ENCODE measurements around the gene DIP2C.
"Not testable (repeated sequence)": the region's sequence is repeated elsewhere in the genome, so short reads cannot be mapped to it uniquely, and the experiment has no call there.

Gene DIP2C

GRCh38 chr10:657816-658350 lies 31.6 kb downstream of the DIP2C start:
- DNase-seq, result not testable (repeated sequence)

DNA sequence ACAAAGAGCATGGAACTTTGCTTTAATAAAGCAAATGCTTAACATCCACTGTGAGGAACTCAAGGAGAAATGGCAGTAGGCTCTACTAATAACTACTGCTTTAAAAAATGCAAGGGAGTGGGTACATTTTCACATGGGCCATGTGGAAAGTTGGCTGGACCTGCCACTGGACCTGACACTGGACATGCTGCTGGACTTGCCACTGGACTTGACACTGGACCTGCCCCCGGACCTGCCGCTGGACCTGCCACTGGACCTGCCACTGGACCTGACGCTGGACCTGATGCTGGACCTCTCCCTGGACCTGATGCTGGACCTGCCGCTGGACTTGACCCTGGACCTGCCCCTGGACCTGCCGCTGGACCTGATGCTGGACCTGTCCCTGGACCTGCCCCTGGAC lies 32.6 kb downstream of the DIP2C start:
- no peak for DNase-seq

DNA sequence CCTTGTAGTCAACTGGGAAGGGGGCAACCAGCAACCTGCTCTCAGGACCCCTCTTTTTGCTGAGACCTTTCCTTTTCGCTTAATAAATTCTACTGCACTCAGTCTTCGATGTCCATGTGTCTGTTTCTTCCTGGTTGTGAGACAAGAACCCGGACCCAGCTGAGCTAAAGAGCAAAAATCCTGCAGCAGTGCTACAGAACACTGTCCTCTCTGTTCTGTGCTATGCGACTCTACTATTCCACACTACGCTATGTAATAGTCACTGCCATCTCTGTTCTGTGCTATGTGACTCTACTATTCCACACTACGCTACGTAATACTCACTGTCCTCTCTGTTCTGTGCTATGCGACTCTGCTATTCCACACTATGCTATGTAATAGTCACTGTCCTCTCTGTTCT lies 34.3 kb downstream of the DIP2C start:
- no peak for DNase-seq

- no peak for DNase-seq
Measured at GRCh38 chr10:654647-654996, 34.8 kb downstream of the DIP2C start.

DNA sequence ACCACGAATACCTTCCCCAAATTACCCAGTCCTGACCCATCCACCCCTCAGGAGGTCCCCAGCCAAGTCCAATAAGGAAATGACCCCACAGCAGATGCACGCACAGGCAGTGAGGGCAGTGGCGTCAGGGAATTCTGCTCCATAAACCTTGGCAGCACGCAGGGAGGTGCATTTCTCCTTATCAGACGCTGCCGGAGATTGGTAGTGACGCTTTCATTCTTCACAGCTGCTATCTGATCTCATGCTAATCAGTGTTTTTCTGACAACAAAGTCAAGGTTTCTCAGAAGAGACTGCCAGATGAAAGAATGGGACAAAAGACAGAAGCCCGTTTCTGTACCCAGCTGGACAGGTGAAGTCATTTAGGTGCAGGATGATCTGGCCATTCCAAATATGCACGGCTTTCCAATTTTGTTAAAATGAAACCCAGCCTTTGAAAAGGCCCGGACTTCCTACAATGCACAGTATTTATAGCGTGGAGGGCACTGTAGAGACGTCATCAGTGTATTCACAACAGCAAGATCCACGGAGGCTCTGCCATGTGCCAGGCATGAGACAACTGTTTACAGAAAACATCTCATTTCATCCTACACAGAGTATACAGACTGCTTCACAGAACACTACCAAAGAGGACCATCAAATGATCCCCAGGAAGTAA lies 35.3 kb downstream of the DIP2C start:
- DNase-seq, result no peak

- not testable (repeated sequence) for DNase-seq
Measured at GRCh38 chr10:652832-653459, 36.5 kb downstream of the DIP2C start.

DNA sequence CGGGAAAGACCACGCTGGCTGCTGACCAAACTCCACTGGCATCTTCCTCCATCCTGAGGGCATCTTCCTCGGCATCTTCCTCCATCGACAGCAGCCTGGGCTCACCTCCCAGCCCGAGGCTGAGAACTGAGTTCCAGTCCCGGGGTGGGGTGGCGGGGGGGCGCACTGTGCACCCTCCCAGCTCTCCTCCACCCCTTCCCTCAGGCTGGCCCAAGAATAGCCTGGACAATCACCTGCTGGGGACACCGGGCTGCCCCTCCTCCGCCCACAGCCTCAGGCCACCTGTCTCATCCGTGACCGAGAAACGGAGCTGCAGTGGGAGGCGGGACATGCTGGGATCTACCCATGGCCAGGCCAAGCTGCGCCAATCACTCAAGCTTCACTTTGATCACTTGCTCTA lies 37.2 kb downstream of the DIP2C start:
- no peak for DNase-seq

- DNase-seq, result no peak
Measured at GRCh38 chr10:651692-652091, 37.8 kb downstream of the DIP2C start.

DNA sequence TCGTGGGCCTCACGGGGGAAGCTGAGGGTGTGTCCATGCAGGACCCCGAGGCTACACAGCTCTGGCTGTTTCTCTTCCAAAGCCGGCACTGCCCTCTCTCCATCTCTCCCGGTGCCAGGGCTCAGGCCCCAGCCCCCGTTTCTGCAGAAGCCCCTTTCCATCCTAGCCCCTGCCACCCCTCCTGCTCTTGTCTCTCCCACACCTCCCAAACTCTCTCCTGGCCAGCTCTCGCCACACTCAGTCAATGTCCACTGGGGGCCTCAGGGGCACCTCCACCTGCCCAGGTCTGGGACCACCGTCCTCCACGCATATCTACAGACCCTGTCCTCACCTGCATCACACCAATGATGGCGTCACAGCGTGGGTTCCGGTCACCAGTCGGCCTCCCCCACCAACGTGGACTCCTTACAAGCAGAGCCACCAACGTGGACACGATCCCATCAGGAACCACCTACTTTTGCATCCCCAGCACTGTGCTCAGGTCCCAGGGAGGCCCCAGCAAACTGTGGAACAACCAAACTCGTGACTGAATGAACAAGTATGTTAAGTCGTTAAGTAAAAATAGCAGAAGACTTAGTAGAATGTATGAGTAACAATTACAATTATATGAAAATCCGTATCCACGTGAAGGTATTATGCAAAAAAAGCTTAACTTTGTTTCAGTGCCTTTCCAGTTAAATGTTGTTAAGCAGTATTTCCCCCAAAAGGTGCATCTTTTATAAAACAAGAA lies 38.4 kb downstream of the DIP2C start:
- no peak for DNase-seq

DNA sequence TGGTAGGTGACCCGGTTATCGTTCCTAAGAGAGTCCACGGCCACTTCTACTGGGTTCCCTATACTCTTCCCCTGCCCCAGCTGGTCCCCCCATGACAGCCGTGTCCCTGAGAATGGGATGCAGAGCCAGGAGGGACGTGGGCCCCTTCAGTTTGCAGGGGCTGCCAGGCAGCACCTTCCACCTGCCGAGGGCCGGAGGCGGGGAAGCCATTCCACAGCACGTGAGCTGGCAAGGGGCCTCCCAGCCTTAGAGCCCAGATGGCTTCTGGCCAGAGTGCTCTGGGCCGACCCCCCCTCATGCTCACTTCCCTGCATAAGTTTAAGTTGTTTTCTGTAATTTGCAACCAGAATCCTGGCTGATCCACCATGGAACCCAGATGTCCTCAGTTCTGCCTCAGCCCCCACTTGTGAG lies 39.0 kb downstream of the DIP2C start:
- no peak for DNase-seq

DNA sequence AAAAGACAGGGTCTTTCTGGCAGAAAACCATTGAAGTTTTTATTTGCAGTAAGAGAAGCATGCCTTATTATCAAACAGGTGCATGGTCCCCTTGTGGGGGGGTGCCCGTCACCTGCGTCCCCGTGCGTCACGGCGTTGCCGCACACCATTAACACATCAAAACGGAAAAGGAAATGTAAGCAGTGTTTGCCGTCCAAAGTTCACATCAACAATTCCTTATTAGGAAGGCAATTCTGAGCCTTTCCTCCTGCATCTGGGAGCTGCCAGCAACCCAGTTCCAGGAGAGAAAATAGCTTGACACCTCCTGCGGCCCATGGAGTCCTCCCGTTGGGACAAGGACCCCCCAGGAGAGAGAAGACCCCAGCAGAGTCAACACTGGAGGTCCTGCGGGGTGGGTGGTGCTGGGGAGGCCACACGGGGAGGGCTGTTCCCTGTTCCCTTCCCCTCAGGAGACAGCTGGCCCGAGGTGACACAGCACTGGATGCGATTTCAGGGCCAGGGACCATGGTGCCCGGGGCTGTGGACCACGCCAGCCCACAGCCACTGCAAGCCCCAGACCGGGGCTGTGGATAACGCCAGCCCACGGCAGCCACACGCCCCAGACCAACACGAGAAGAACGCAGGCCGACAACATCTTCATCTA lies 39.5 kb downstream of the DIP2C start:
- no peak for DNase-seq

DNA sequence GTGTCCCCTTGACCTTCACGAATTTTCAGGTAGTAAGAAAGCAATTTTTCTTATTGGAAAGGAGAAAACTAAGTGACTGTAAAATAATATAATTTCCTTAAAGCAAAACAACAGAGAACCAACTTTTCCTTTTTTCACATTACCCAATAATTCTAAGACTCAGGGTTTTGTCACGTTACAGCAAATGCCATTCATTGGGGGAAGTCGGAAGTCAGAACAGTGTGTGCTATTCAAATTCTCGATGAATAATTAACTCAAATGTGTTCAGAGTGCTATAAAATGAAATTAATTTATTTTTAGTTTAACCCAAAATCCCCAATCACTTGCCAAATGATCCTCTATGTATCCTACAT lies 40.0 kb downstream of the DIP2C start:
- DNase-seq, result no peak

DNA sequence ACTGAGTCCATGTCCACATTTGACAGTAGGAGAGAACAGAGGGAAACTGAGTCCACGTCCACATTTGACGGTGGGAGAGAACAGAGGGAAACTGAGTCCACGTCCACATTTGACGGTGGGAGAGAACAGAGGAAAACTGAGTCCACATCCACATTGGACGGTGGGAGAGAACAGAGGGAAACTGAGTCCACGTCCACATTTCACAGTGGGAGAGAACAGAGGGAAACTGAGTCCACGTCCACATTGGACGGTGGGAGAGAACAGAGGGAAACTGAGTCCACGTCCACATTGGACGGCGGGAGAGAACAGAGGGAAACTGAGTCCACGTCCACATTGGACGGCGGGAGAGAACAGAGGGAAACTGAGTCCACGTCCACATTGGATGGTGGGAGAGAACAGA lies 42.4 kb downstream of the DIP2C start:
- DNase-seq, result not testable (repeated sequence)

DNA sequence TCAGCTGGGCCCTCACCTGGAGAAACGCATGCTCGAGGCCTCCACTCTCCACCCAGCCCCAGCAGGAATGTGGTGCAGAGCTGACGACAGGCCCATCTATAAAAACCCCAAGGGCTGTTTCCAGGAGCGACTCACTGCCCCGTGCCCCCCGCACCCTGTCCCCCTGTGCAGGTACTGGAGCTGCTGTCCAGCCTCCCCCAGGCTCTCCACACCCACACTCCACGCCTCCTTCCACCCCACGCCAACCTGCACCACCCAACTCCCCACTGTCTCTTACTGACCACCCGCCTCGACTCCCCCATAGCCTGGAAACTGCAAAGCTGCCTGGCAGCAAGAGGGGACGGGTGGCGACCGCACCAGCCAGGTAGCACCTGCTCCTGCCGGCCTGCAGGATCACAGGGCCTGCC lies 43.3 kb downstream of the DIP2C start:
- no peak for DNase-seq

GRCh38 chr10:644943-645334 lies 44.5 kb downstream of the DIP2C start:
- DNase-seq, result no peak

GRCh38 chr10:644076-644942 lies 45.2 kb downstream of the DIP2C start:
- no peak for DNase-seq

DNA sequence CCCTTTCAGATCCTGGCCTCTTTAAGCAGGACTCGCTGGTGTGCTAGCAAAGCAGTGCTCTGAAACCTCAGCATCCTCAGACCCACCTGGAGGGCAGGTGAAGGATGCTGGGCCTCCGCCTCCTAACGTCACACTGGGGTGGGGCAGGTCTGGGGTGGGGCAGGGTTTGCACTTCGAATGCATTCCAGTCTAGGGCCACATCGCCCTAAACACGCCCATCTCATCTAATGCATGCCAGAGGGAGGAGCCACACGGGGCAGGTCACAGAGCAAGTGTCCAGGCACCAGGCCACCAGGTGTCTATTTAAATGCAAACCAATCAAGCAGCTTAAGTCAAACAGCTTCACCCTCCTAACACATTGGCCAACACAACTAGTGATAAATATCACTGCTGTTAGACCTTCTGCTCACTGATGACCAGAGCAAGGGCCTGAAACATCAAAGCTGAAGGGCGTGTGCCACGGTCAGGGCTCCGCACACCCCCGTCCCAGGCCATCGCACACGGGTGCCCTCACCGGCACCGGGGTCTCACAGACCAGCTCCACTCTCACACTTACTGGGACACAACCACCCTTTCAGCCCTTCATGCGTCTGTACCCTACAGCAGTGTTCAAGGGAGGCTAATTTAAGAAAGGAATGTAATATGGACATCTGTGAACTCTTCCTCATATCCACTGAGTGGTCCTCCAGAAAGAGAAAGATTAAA lies 47.1 kb downstream of the DIP2C start:
- no peak for DNase-seq

- DNase-seq, result no peak
Measured at GRCh38 chr10:641149-642010, 48.1 kb downstream of the DIP2C start.

DNA sequence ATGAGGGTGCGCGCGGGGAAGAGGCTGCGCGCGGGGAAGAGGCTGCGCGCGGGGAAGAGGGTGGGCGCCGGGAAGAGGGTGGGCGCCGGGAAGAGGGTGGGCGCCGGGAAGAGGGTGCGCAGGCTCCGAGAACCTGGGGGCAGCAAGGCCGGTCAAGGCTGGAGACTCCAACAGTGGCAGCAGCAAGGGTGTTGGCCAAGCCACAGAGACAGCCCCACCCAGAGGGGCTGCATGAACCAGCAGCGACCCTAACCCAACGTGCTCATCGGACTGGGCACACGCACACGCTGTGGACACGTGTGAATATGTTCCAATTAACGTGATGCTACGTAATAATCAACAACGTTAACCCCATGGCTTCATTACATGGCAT lies 48.8 kb downstream of the DIP2C start:
- DNase-seq, result no peak
